ENCODE data around the gene BFAR. TPM values are rescaled to one million over a fixed set of nuclear protein-coding genes. Genes with fewer than 3 reads are reported as not detected.
"Not testable (repeated sequence)": the region's sequence is repeated elsewhere in the genome, so short reads cannot be mapped to it uniquely, and the experiment has no call there.

The BFAR gene

GRCh38 chr16:14703156-14704011, 70.6 kb downstream of the BFAR start, which contains the start of gene NPIPA3:
Gene NPIPA3, plus strand, starts transcription at chr16:14703411. Its CDS starts 5,533 bp downstream, at chr16:14708944.
- not testable (repeated sequence) for H3K79me1 ChIP-seq (ENCODE audit: low read depth, low read length); H3K18ac ChIP-seq (ENCODE audit: low read length); H2BK120ac ChIP-seq (ENCODE audit: low read depth, low read length); H2BK15ac ChIP-seq (ENCODE audit: low read length); H4K91ac ChIP-seq (ENCODE audit: low read depth, low read length, poor library complexity); H3K4ac ChIP-seq (ENCODE audit: low read length); H3K4me3 ChIP-seq (ENCODE audit: low read length in 2 of 2); H2AK5ac ChIP-seq (ENCODE audit: low read depth, low read length); H2BK5ac ChIP-seq (ENCODE audit: low read length); H2BK12ac ChIP-seq (ENCODE audit: low read length); H3K27ac ChIP-seq (replicated peaks; ENCODE audit: low read length); H4K8ac ChIP-seq (ENCODE audit: low read depth, low read length); H3K27me3 ChIP-seq (ENCODE audit: control insufficient read depth in 3 of 3, insufficient read depth in 3 of 3, low read depth in 1 of 3, low read length in 3 of 3); H3K4me2 ChIP-seq (ENCODE audit: insufficient read depth, low read length, poor library complexity, severe bottlenecking); H3K14ac ChIP-seq (ENCODE audit: low read length); H2AFZ ChIP-seq (ENCODE audit: low read length); H3K9ac ChIP-seq (ENCODE audit: low read depth, low read length, poor library complexity); H3K9me3 ChIP-seq (replicated peaks in 1 of 2; ENCODE audit: control insufficient read depth in 2 of 2, insufficient read depth in 1 of 2, low read depth in 1 of 2, low read length in 2 of 2); H3K4me1 ChIP-seq (ENCODE audit: control insufficient read depth in 2 of 2, insufficient read depth in 1 of 2, low read depth in 1 of 2, low read length in 2 of 2); H3K36me3 ChIP-seq (replicated peaks in 1 of 2; ENCODE audit: control insufficient read depth in 2 of 2, insufficient read depth in 2 of 2, low read length in 2 of 2); H3K23ac ChIP-seq (ENCODE audit: low read depth, low read length, poor library complexity); DNase-seq (ENCODE audit: low spot score)
- WGBS, 2 donors (ENCODE audit: extremely low coverage in 2 of 2, insufficient read length in 2 of 2, insufficient replicate concordance in 1 of 2) = no CpG with 5 or more reads among the region's 73 CpGs

Small RNA genes within 50 kb of the gene (small RNA-seq; reads per million reads assigned to genes)
- gene RN7SL274P (ENCODE audit: insufficient read depth) (not detected), gene RNU7-125P (ENCODE audit: insufficient read depth) (not detected)
